ENCODE data around the gene ABCA5. TPM values are rescaled to one million over a fixed set of nuclear protein-coding genes. Genes with fewer than 3 reads are reported as not detected.

ABCA5 gene
- total and polyA plus RNA-seq, 2 donors (not counting 1 experiment from before 2014, with no cell fraction given): 9.8 to 37.2 TPM

- CTCF ChIA-PET: interaction anchor here (3.1 to 3.6 kb wide), 2 partner anchors 11 to 460 kb away, joined by 16 to 51 read pairs; no protein-coding TSS in a partner anchor
- H3K4me3 Mint-ChIP-seq: no peak overlapping the region
- no CpG with 5 or more reads among the region's 3 CpGs for WGBS (ENCODE audit: insufficient coverage)
- H3K9me3 ChIP-seq (ENCODE audit: control extremely low read depth in 1 of 3, control insufficient read depth in 2 of 3, insufficient read depth in 1 of 3, low read length in 2 of 3): peaks cover 5 to 11% (median 5%) of the 10 kb centered on the region in 3 donors
- no peak overlapping the region for H3K9ac ChIP-seq (ENCODE audit: low read length)
- H2AFZ ChIP-seq (ENCODE audit: insufficient read depth, low read depth, low read length, poor library complexity, severe bottlenecking): no peak overlapping the region
- DNase-seq: no peak
- intact Hi-C loops (cut with micrococcal nuclease): loop anchor here (5.0 to 10.0 kb wide), 2 partner anchors 262 to 700 kb away; no protein-coding TSS in a partner anchor
- TF ChIP-seq CTCF (IDR thresholded peaks at IDR 0.05) (no peak), EZH2 (IDR thresholded peaks at IDR 0.05; ENCODE audit: borderline replicate concordance, insufficient read depth, low read depth, low read length, poor library complexity, severe bottlenecking) (no peak)
- no peaks in the 10 kb centered on the region for H3K27me3 ChIP-seq (replicated peaks in 1 of 4; ENCODE audit: control extremely low read depth in 1 of 4, control insufficient read depth in 3 of 4, insufficient read depth in 4 of 4, low read length in 3 of 4)
- H3K27ac Mint-ChIP-seq: no peak overlapping the region
- ATAC-seq (ENCODE audit: low read depth): no peak
- no peaks in the 10 kb centered on the region for H3K27me3 Mint-ChIP-seq
- no peak overlapping the region for H3K4me3 ChIP-seq (ENCODE audit: control extremely low read depth in 1 of 5, extremely low read depth in 1 of 5, insufficient read depth in 1 of 5, low read depth in 2 of 5, low read length in 4 of 5)
- H3K4me1 ChIP-seq (ENCODE audit: control insufficient read depth in 2 of 2, insufficient read depth in 2 of 2, low read length in 2 of 2): peaks cover 0 to 4% of the 10 kb centered on the region in 2 donors
- POLR2A ChIA-PET: no interaction called here
- no peaks in the 10 kb centered on the region for H3K36me3 ChIP-seq (replicated peaks in 1 of 2; ENCODE audit: control extremely low read depth in 1 of 2, control insufficient read depth in 1 of 2, extremely low read depth in 1 of 2, insufficient read depth in 2 of 2, low read length in 1 of 2)
- H3K4me2 ChIP-seq (replicated peaks; ENCODE audit: low read depth, low read length, poor library complexity, severe bottlenecking): no peak overlapping the region
- H3K4me1 Mint-ChIP-seq: peaks cover 4% of the 10 kb centered on the region
- no peaks in the 10 kb centered on the region for H3K79me2 ChIP-seq (ENCODE audit: control insufficient read depth, insufficient read depth, low read length)
- peaks cover 10% of the 10 kb centered on the region for H3K9me3 Mint-ChIP-seq (ENCODE audit: insufficient read depth)
- no peaks in the 10 kb centered on the region for H4K20me1 ChIP-seq (ENCODE audit: control insufficient read depth, insufficient read depth, low read length, poor library complexity, severe bottlenecking)
- H3K27ac ChIP-seq (ENCODE audit: low read length in 2 of 2): no peak overlapping the region
Observed at GRCh38 chr17:69236946-69237345, 90.0 kb downstream of the ABCA5 start.

GRCh38 chr17:69236464-69236863 lies 90.5 kb downstream of the ABCA5 start:
- Mint-ChIP-seq H3K27ac (no peak overlapping the region), H3K9me3 (ENCODE audit: insufficient read depth) (peaks cover 11% of the 10 kb centered on the region), H3K27me3 (no peaks in the 10 kb centered on the region), H3K4me1 (peaks cover 4% of the 10 kb centered on the region), H3K4me3 (no peak overlapping the region)
- no peak overlapping the region for H3K27ac ChIP-seq (ENCODE audit: low read length in 2 of 2)
- no peak overlapping the region for H3K4me3 ChIP-seq (ENCODE audit: control extremely low read depth in 1 of 5, extremely low read depth in 1 of 5, insufficient read depth in 1 of 5, low read depth in 2 of 5, low read length in 4 of 5)
- no CpG with 5 or more reads among the region's 2 CpGs for WGBS (ENCODE audit: insufficient coverage)
- no peaks in the 10 kb centered on the region for H3K36me3 ChIP-seq (replicated peaks in 1 of 2; ENCODE audit: control extremely low read depth in 1 of 2, control insufficient read depth in 1 of 2, extremely low read depth in 1 of 2, insufficient read depth in 2 of 2, low read length in 1 of 2)
- ATAC-seq (ENCODE audit: low read depth) (no peak), DNase-seq (no peak)
- TF ChIP-seq EZH2 (IDR thresholded peaks at IDR 0.05; ENCODE audit: borderline replicate concordance, insufficient read depth, low read depth, low read length, poor library complexity, severe bottlenecking) (no peak), CTCF (IDR thresholded peaks at IDR 0.05) (no peak)
- no peak overlapping the region for H3K9ac ChIP-seq (ENCODE audit: low read length)
- H2AFZ ChIP-seq (ENCODE audit: insufficient read depth, low read depth, low read length, poor library complexity, severe bottlenecking): no peak overlapping the region
- ChIA-PET POLR2A (no interaction called here), CTCF (interaction anchor here (0.8 to 4.7 kb wide), 5 partner anchors 8 to 465 kb away, joined by 3 to 64 read pairs (median 35); no protein-coding TSS in a partner anchor)
- H4K20me1 ChIP-seq (ENCODE audit: control insufficient read depth, insufficient read depth, low read length, poor library complexity, severe bottlenecking): no peaks in the 10 kb centered on the region
- no peak overlapping the region for H3K4me2 ChIP-seq (replicated peaks; ENCODE audit: low read depth, low read length, poor library complexity, severe bottlenecking)
- no peaks in the 10 kb centered on the region for H3K27me3 ChIP-seq (replicated peaks in 1 of 4; ENCODE audit: control extremely low read depth in 1 of 4, control insufficient read depth in 3 of 4, insufficient read depth in 4 of 4, low read length in 3 of 4)
- no peaks in the 10 kb centered on the region for H3K79me2 ChIP-seq (ENCODE audit: control insufficient read depth, insufficient read depth, low read length)
- intact Hi-C loops (cut with micrococcal nuclease): loop anchor here (5.0 to 10.0 kb wide), 2 partner anchors 262 to 699 kb away; no protein-coding TSS in a partner anchor
- H3K9me3 ChIP-seq (ENCODE audit: control extremely low read depth in 1 of 3, control insufficient read depth in 2 of 3, insufficient read depth in 1 of 3, low read length in 2 of 3): peaks cover 5 to 12% (median 5%) of the 10 kb centered on the region in 3 donors
- H3K4me1 ChIP-seq (ENCODE audit: control insufficient read depth in 2 of 2, insufficient read depth in 2 of 2, low read length in 2 of 2): peaks cover 0 to 4% of the 10 kb centered on the region in 2 donors
